HEK293T (cell line): ENCODE data around the gene MRPS27.

ENCODE experiments used
- FOXM1 ChIP-seq: fragments of 450-650 bp; IDR thresholded peaks from 2 replicates; pipeline ENCODE4 v1.6.1; 2017; ENCODE audit warnings: mild to moderate bottlenecking, borderline replicate concordance
- HDGF ChIP-seq: fragments of 450-650 bp; IDR thresholded peaks from 2 replicates; pipeline ENCODE4 v1.6.1; 2017; ENCODE audit warnings: antibody characterized with exemption, borderline replicate concordance
- L3MBTL2 ChIP-seq: fragments of 450-650 bp; conservative IDR thresholded peaks from 2 replicates; pipeline ENCODE4 v1.6.1; 2016; ENCODE audit warnings: mild to moderate bottlenecking
- NFRKB ChIP-seq: fragments of 450-650 bp; IDR thresholded peaks from 2 replicates; pipeline ENCODE4 v1.6.1; 2016; ENCODE audit warnings: mild to moderate bottlenecking, moderate library complexity
- SP1 ChIP-seq: fragments of 450-650 bp; IDR thresholded peaks from 2 replicates; pipeline ENCODE4 v1.6.1; 2017
- SUZ12 ChIP-seq: fragments of 450-650 bp; IDR thresholded peaks from 2 replicates; pipeline ENCODE4 v1.6.1; 2016; ENCODE audit warnings: mild to moderate bottlenecking
- TARDBP ChIP-seq: fragments of 450-650 bp; IDR thresholded peaks from 2 replicates; pipeline ENCODE4 v1.6.1; 2016
- ZNF384 ChIP-seq: fragments of 450-650 bp; IDR thresholded peaks from 2 replicates; pipeline ENCODE4 v1.6.1; 2016

- TF ChIP-seq TARDBP = no peak
- no peak for TF ChIP-seq L3MBTL2
- no peak for TF ChIP-seq ZNF384
- no peak for TF ChIP-seq SP1
- no peak for TF ChIP-seq HDGF
- TF ChIP-seq FOXM1 = no peak
- TF ChIP-seq SUZ12 = no peak
- TF ChIP-seq NFRKB = no peak
These were observed 33.2 kb downstream of the MRPS27 start for GRCh38 chr5:72286798-72287197.
